Esophagus squamous epithelium (tissue), 5 donors: ENCODE results near the gene SUN5. TPM values are rescaled to one million over a fixed set of nuclear protein-coding genes. Genes with fewer than 3 reads are reported as not detected.

Experiments
- DNase-seq: peaks from one replicate; lab custom pipeline; 2025; lab: John Stamatoyannopoulos, UW
- H3K27ac ChIP-seq, 4 donors: fragments of 200-600 bp; sonication (generic); one replicate each; pipeline ENCODE4 v1.5.1; 2016 to 2019; ENCODE audit warnings: mild to moderate bottlenecking in 1 of 4
- H3K27me3 ChIP-seq, 4 donors: fragments of 200-600 bp; sonication (generic); 1 replicate in 3 of 4; 2 replicates in 1 of 4; pipeline versions ENCODE4 v1.5.1 to v1.6.0; 2017 to 2021; ENCODE audit warnings: antibody characterized with exemption in 1 of 4
- H3K36me3 ChIP-seq, 3 donors: fragments of 200-600 bp; sonication (generic); one replicate each; pipeline ENCODE4 v1.5.1; 2016 to 2019
- H3K4me1 ChIP-seq, 3 donors: fragments of 200-600 bp; sonication (generic); one replicate each; pipeline ENCODE4 v1.5.1; 2017 to 2019
- H3K4me3 ChIP-seq, 4 donors: fragments of 200-600 bp; sonication (generic); 1 replicate in 3 of 4; 2 replicates in 1 of 4; pipeline ENCODE4 v1.5.1; 2016 to 2019; ENCODE audit warnings: mild to moderate bottlenecking in 2 of 4, moderate library complexity in 1 of 4
- H3K9me3 ChIP-seq, 3 donors: fragments of 200-600 bp; sonication (generic); one replicate each; pipeline ENCODE4 v1.5.1; 2016 to 2019
- CTCF ChIP-seq, 6 experiments: fragments of 450-650 bp in 4 of 6; fragments of 200-600 bp in 2 of 6; sonication (generic) in 2 of 6; IDR thresholded peaks; one replicate each; pipeline ENCODE4 v1.5.1; 2016 to 2019; ENCODE audit warnings: antibody characterized with exemption in 6 of 6, mild to moderate bottlenecking in 4 of 6, moderate library complexity in 4 of 6
- POLR2A ChIP-seq, 4 donors: fragments of 450-650 bp; IDR thresholded peaks; one replicate each; pipeline ENCODE4 v1.6.1; 2017; ENCODE audit warnings: antibody characterized with exemption in 4 of 4, mild to moderate bottlenecking in 4 of 4, moderate library complexity in 3 of 4
- WGBS, 2 donors: methylation state at CpG; one replicate each; pipeline ENCODE4 v1.1.5; 2018; 5-methylcytosine and 5-hydroxymethylcytosine counted together
- intact Hi-C: fragments of 100-400 bp; cut with DNase I; formaldehyde crosslinking; loops from one replicate; pipeline ENCODE4 v1.15.0; 2022
- total RNA-seq, 4 donors: library from RNA; depleted of rRNA; stranded (reverse); fragments of >200 nt; gene quantifications; one replicate each; pipeline ENCODE4 v1.1.0, GENCODE V29; 2016
- donor health status: DM: yes; HTN: yes; CAD: no.

Gene SUN5
- total RNA-seq, 4 donors from 2014 or later, result not detected

GRCh38 chr20:33005908-33006775 lies 1.9 kb upstream of the SUN5 start:
- no peaks in the 10 kb centered on the region for H3K36me3 ChIP-seq
- no peak overlapping the region for H3K27ac ChIP-seq
- TF ChIP-seq CTCF (IDR thresholded peaks at IDR 0.05), result no peak
- TF ChIP-seq POLR2A (IDR thresholded peaks at IDR 0.05), result no peak
- H3K4me1 ChIP-seq, result peaks cover 0 to 8% (median 0%) of the 10 kb centered on the region in 3 donors
- no peak overlapping the region for H3K4me3 ChIP-seq
- whole genome bisulfite sequencing, 2 donors, result 75 to 82% methylated on average over 3 to 8 of the region's 8 CpGs
- H3K9me3 ChIP-seq, result no peaks in the 10 kb centered on the region
- DNase-seq, result no peak
- intact Hi-C loops, result no loop called here
- H3K27me3 ChIP-seq, result peaks cover 0 to 19% (median 0%) of the 10 kb centered on the region in 4 donors

- Histone ChIP-seq H3K4me1 (peaks cover 0 to 8% (median 0%) of the 10 kb centered on the region in 3 donors), H3K4me3 (no peak overlapping the region), H3K9me3 (no peaks in the 10 kb centered on the region), H3K36me3 (no peaks in the 10 kb centered on the region), H3K27me3 (peaks cover 0 to 12% (median 0%) of the 10 kb centered on the region in 4 donors), H3K27ac (no peak overlapping the region)
- TF ChIP-seq POLR2A (IDR thresholded peaks at IDR 0.05), result no peak
- peak; percentile 11 to 63 (median 26) for TF ChIP-seq CTCF (IDR thresholded peaks at IDR 0.05)
- no peak for DNase-seq
- WGBS, 2 donors, result 42 to 47% methylated on average over 4 of the region's 4 CpGs
- intact Hi-C loops, result no loop called here
Observed at GRCh38 chr20:33005132-33005566, 916 bp upstream of the SUN5 start.

GRCh38 chr20:33002087-33002808 lies 2.0 kb downstream of the SUN5 start:
- no peaks in the 10 kb centered on the region for H3K9me3 ChIP-seq
- H3K36me3 ChIP-seq, result no peaks in the 10 kb centered on the region
- H3K27ac ChIP-seq, result no peak overlapping the region
- H3K4me1 ChIP-seq, result no peaks in the 10 kb centered on the region
- peaks cover 0 to 5% (median 0%) of the 10 kb centered on the region in 4 donors for H3K27me3 ChIP-seq
- DNase-seq, result no peak
- TF ChIP-seq CTCF (IDR thresholded peaks at IDR 0.05), result no peak
- no peak for TF ChIP-seq POLR2A (IDR thresholded peaks at IDR 0.05)
- no peak overlapping the region for H3K4me3 ChIP-seq
- WGBS, 2 donors, result 63 to 92% methylated on average over 2 to 4 of the region's 7 CpGs
- intact Hi-C loops, result no loop called here

- no peak for TF ChIP-seq CTCF (IDR thresholded peaks at IDR 0.05)
- no peak for TF ChIP-seq POLR2A (IDR thresholded peaks at IDR 0.05)
- intact Hi-C loops, result no loop called here
- no peaks in the 10 kb centered on the region for H3K9me3 ChIP-seq
- no peak for DNase-seq
- H3K27ac ChIP-seq, result no peak overlapping the region
- H3K27me3 ChIP-seq, result peaks cover 0 to 10% (median 0%) of the 10 kb centered on the region in 4 donors
- no peaks in the 10 kb centered on the region for H3K36me3 ChIP-seq
- WGBS, 2 donors, result 57 to 63% methylated on average over 6 of the region's 9 CpGs
- no peak overlapping the region for H3K4me3 ChIP-seq
- H3K4me1 ChIP-seq, result no peaks in the 10 kb centered on the region
Observed at GRCh38 chr20:33000802-33001466, 3.3 kb downstream of the SUN5 start.
